HepG2 (cell line): ENCODE measurements around the gene ANKRD44. TPM values are rescaled to one million over a fixed set of nuclear protein-coding genes. Genes with fewer than 3 reads are reported as not detected.

ENCODE experiments used
- AGO2 ChIP-seq: fragments of 200-400 bp; formaldehyde crosslinking; optimal IDR thresholded peaks from 2 replicates; pipeline ENCODE3; 2017; ENCODE audit warnings: mild to moderate bottlenecking, low read depth, low read length, moderate library complexity
- PHF21A ChIP-seq: sonication (generic); formaldehyde crosslinking; IDR thresholded peaks from 2 replicates; pipeline ENCODE4 v1.5.0; 2020; ENCODE audit warnings: mild to moderate bottlenecking, missing genetic modification reagents
- SNAPC2 ChIP-seq: sonication (generic); formaldehyde crosslinking; IDR thresholded peaks from 2 replicates; pipeline ENCODE4 v1.8.1; 2022; ENCODE audit warnings: mild to moderate bottlenecking, missing genetic modification reagents
- ZFYVE20 ChIP-seq: sonication (generic); formaldehyde crosslinking; IDR thresholded peaks from 2 replicates; pipeline ENCODE4 v1.8.0; 2023; ENCODE audit warnings: low read depth, mild to moderate bottlenecking, moderate library complexity, missing genetic modification reagents, borderline replicate concordance
- ZHX1 ChIP-seq: sonication (generic); formaldehyde crosslinking; IDR thresholded peaks from 2 replicates; pipeline ENCODE4 v1.8.1; 2022; ENCODE audit warnings: low read depth, mild to moderate bottlenecking, missing genetic modification reagents
- ZNF121 ChIP-seq: sonication (generic); formaldehyde crosslinking; IDR thresholded peaks from 2 replicates; pipeline ENCODE4 v1.5.0; 2020; ENCODE audit warnings: mild to moderate bottlenecking, missing genetic modification reagents
- ZNF788 ChIP-seq: sonication (generic); formaldehyde crosslinking; IDR thresholded peaks from 2 replicates; pipeline ENCODE4 v1.5.0; 2020; ENCODE audit warnings: mild to moderate bottlenecking, missing genetic modification reagents, borderline replicate concordance
- ZNF800 ChIP-seq: sonication (generic); formaldehyde crosslinking; IDR thresholded peaks from 2 replicates; pipeline ENCODE4 v1.4.0; 2020; ENCODE audit warnings: missing genetic modification reagents
- polyA plus RNA-seq, 8 experiments: library from polyadenylated mRNA; depleted of rRNA in 3 of 8; stranded (reverse) in 7 of 8; unstranded in 1 of 8; fragments of >200 nt; fragmentation: Illumina TruSeq in 4 of 8; extraction: Trizol in 4 of 8; gene quantifications; 2 replicates each; pipeline versions ENCODE4 v1.2.1 to v1.2.3, GENCODE V29; 2011 to 2016; ENCODE audit warnings: low read depth in 4 of 8, missing spikeins in 1 of 8, mixed read lengths in 1 of 8; ENCODE audit not compliant: insufficient read depth in 1 of 8
- total RNA-seq, 5 experiments: library from RNA; depleted of rRNA; stranded (reverse); fragments of >200 nt; fragmentation: Illumina TruSeq; extraction: Trizol; gene quantifications; 2 replicates each; pipeline ENCODE4 v1.2.3, GENCODE V29; 2016; ENCODE audit warnings: low read depth in 1 of 5

ANKRD44 gene
- total and polyA plus RNA-seq, 2 of the 13 experiments (the other 11 are each of a cell fraction or from before 2014, with no cell fraction given), result 0.04 to 0.11 TPM

DNA sequence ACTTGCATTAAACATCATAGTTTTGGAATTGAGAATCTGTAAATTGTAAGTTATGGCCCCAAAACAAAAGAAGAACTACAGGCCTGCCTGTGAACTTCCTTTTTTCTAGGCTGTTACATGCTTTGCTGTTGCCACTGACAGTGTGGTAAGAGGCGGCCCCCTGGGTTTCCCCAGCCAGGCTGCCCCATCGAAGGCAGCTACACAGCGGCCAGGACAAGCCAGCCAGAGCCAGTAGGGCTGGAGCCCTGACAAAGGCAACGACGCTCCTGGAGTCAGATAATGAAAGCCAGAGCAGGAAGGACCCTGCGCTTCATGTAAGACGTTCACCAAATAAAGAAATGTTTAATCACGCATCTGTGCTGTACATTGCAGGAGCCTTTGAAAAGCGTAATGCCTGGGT is 55.0 kb downstream of the ANKRD44 start (continued):
- no peak for TF ChIP-seq ZHX1 (CRISPR knock-in tag)
- TF ChIP-seq ZNF788 (CRISPR knock-in tag), result no peak
- TF ChIP-seq ZFYVE20, result no peak
- TF ChIP-seq AGO2, result no peak
- no peak for TF ChIP-seq ZNF800
- no peak for TF ChIP-seq SNAPC2 (CRISPR knock-in tag)
- TF ChIP-seq PHF21A, result no peak
- TF ChIP-seq ZNF121 (CRISPR knock-in tag), result no peak
